NCI-H146 treated with DMSO at 0.1 percent for 48 hours (cell line): ENCODE results near the gene HTR4.
"Not testable (repeated sequence)": the region's sequence is repeated elsewhere in the genome, so short reads cannot be mapped to it uniquely, and the experiment has no call there.

Source experiments
- DNase-seq: peaks from one replicate; lab custom pipeline; 2025; ENCODE audit not compliant: unreplicated experiment; lab: John Stamatoyannopoulos, UW

Gene HTR4

GRCh38 chr5:148653836-148654781, at the start of gene HTR4:
Gene HTR4, minus strand, starts transcription at chr5:148654527. Its CDS starts 17,513 bp downstream, at chr5:148637014.
- no peak for DNase-seq

GRCh38 chr5:148702019-148702596, 47.8 kb upstream of the HTR4 start:
- no peak for DNase-seq

- no peak for DNase-seq
Observed at GRCh38 chr5:148699028-148699427, 44.7 kb upstream of the HTR4 start.

GRCh38 chr5:148697809-148698196, 43.5 kb upstream of the HTR4 start:
- DNase-seq = no peak

GRCh38 chr5:148697180-148697808, 43.0 kb upstream of the HTR4 start:
- DNase-seq = no peak

- DNase-seq = no peak
Observed at GRCh38 chr5:148696187-148697036, 42.1 kb upstream of the HTR4 start.

GRCh38 chr5:148690945-148691344, 36.6 kb upstream of the HTR4 start:
- DNase-seq = no peak

GRCh38 chr5:148688787-148689186, 34.5 kb upstream of the HTR4 start:
- no peak for DNase-seq

GRCh38 chr5:148687871-148688270, 33.5 kb upstream of the HTR4 start:
- DNase-seq = no peak

GRCh38 chr5:148687427-148687826, 33.1 kb upstream of the HTR4 start:
- no peak for DNase-seq

GRCh38 chr5:148686660-148687059, 32.3 kb upstream of the HTR4 start:
- no peak for DNase-seq

GRCh38 chr5:148685520-148686134, 31.3 kb upstream of the HTR4 start:
- DNase-seq = no peak

- DNase-seq = no peak
Observed at GRCh38 chr5:148684528-148684927, 30.2 kb upstream of the HTR4 start.

GRCh38 chr5:148683651-148684050, 29.3 kb upstream of the HTR4 start:
- no peak for DNase-seq

GRCh38 chr5:148682058-148683026, 28.0 kb upstream of the HTR4 start:
- DNase-seq = no peak

GRCh38 chr5:148681157-148682057, 27.1 kb upstream of the HTR4 start:
- DNase-seq = no peak

- not testable (repeated sequence) for DNase-seq
Observed at GRCh38 chr5:148673704-148674103, 19.4 kb upstream of the HTR4 start.

GRCh38 chr5:148666353-148666752, 12.0 kb upstream of the HTR4 start:
- no peak for DNase-seq
